GM12878 (cell line): ENCODE measurements around the gene RAC3. TPM values are rescaled to one million over a fixed set of nuclear protein-coding genes. Genes with fewer than 3 reads are reported as not detected.

ENCODE experiments used
- ATAC-seq: fragments of 200-7000 bp; cut with Tn5 transposase; 3 replicates; pipeline ENCODE4 v1.9.1; 2020; ENCODE audit warnings: mild to moderate bottlenecking, moderate library complexity
- BruUV-seq: library from RNA; stranded (reverse); fragments of 400-500 nt; replicated peaks from 2 replicates; lab custom pipeline; 2021; lab: Mats Ljungman, UMichigan
- CTCF ChIA-PET: fragments of 300-600 bp; sonication (Branson Sonifier 250); formaldehyde crosslinking; extraction: SDS; loops from one replicate; lab custom pipeline; 2021; ENCODE audit warnings: inconsistent platforms; lab: Yijun Ruan, JAX
- POLR2A ChIA-PET: fragments of 350-600 bp; formaldehyde crosslinking; extraction: SDS; loops from one replicate; lab custom pipeline; 2021; ENCODE audit warnings: inconsistent platforms; lab: Charles Lee
- RAD21 ChIA-PET: fragments of 300-600 bp; sonication (Branson Sonifier 250); formaldehyde crosslinking; loops from one replicate; lab custom pipeline; 2023; ENCODE audit warnings: antibody characterized with exemption; ENCODE audit not compliant: unreplicated experiment; lab: Charles Lee
- SMC1A ChIA-PET: fragments of 300-600 bp; sonication (Branson Sonifier 250); formaldehyde crosslinking; loops from one replicate; lab custom pipeline; 2023; ENCODE audit not compliant: unreplicated experiment, uncharacterized antibody; lab: Charles Lee
- DNase-seq: peaks from one replicate; pipeline ENCODE4 v3.0.0-alpha.2; 2011; ENCODE audit warnings: low read depth, low spot score
- FAIRE-seq: peaks from 3 replicates; lab custom pipeline; 2011; peaks lifted over from hg19 to GRCh38; lab: Jason Lieb, UNC
- H2AFZ ChIP-seq: 2 replicates; pipeline ENCODE4 v1.6.0; 2011; ENCODE audit warnings: low read depth, low read length, control low read depth; ENCODE audit not compliant: control insufficient read depth
- H3K27ac ChIP-seq: 2 replicates; pipeline ENCODE4 v1.5.1; 2011; ENCODE audit warnings: control low read depth; ENCODE audit not compliant: control insufficient read depth, insufficient read depth
- H3K27me3 ChIP-seq, 2 experiments: replicated peaks in 1 of 2; 2 replicates each; pipeline versions ENCODE4 v1.6.0 to v1.6.1; 2011; ENCODE audit warnings: low read length in 1 of 2; ENCODE audit not compliant: control insufficient read depth in 2 of 2, insufficient read depth in 2 of 2
- H3K36me3 ChIP-seq, 2 experiments: 2 replicates each; pipeline ENCODE4 v1.5.1; 2011; ENCODE audit warnings: low read length in 1 of 2; ENCODE audit not compliant: control insufficient read depth in 2 of 2, insufficient read depth in 2 of 2
- H3K4me1 ChIP-seq: 2 replicates; pipeline ENCODE4 v1.6.1; 2011; ENCODE audit warnings: mild to moderate bottlenecking, low read length, moderate library complexity, mixed read lengths; ENCODE audit not compliant: control insufficient read depth, insufficient read depth
- H3K4me2 ChIP-seq: 2 replicates; pipeline ENCODE4 v1.6.0; 2011; ENCODE audit warnings: control low read depth; ENCODE audit not compliant: control insufficient read depth, insufficient read depth
- H3K4me3 ChIP-seq: fragments of 200-600 bp; sonication (generic); 2 replicates; pipeline ENCODE4 v1.5.1; 2016
- H3K79me2 ChIP-seq: 2 replicates; pipeline ENCODE4 v1.6.0; 2011; ENCODE audit warnings: low read length; ENCODE audit not compliant: control insufficient read depth, insufficient read depth
- H3K9ac ChIP-seq: 2 replicates; pipeline ENCODE4 v1.8.0; 2011; ENCODE audit warnings: low read length, control low read depth, mixed read lengths; ENCODE audit not compliant: control insufficient read depth, insufficient read depth
- H3K9me3 ChIP-seq: replicated peaks from 3 replicates; pipeline ENCODE4 v1.5.1; 2011; ENCODE audit warnings: mild to moderate bottlenecking, low read length; ENCODE audit not compliant: control insufficient read depth, insufficient read depth
- H4K20me1 ChIP-seq: 2 replicates; pipeline ENCODE4 v1.6.0; 2011; ENCODE audit not compliant: control insufficient read depth, insufficient read depth
- CREM ChIP-seq: IDR thresholded peaks from 2 replicates; pipeline ENCODE4 v1.6.1; 2014; ENCODE audit warnings: antibody characterized with exemption, low read depth
- EGR1 ChIP-seq, 2 experiments: IDR thresholded peaks; 1 replicate in 1 of 2; 2 replicates in 1 of 2; pipeline ENCODE4 v1.6.1; 2011 to 2012; ENCODE audit warnings: low read depth in 2 of 2, low read length in 2 of 2, borderline replicate concordance in 1 of 2, mild to moderate bottlenecking in 1 of 2, moderate library complexity in 1 of 2
- IKZF2 ChIP-seq, 2 experiments: fragments of 450-650 bp; IDR thresholded peaks; 2 replicates each; pipeline ENCODE4 v1.6.1; 2017; ENCODE audit warnings: mild to moderate bottlenecking in 2 of 2, moderate library complexity in 2 of 2
- NFIC ChIP-seq: IDR thresholded peaks from 2 replicates; pipeline ENCODE4 v1.6.1; 2012; ENCODE audit warnings: low read depth, mild to moderate bottlenecking, inconsistent platforms, low read length, moderate library complexity
- PML ChIP-seq: IDR thresholded peaks from 2 replicates; pipeline ENCODE4 v1.6.1; 2012; ENCODE audit warnings: low read length, inconsistent platforms
- POLR2AphosphoS2 ChIP-seq: IDR thresholded peaks from 2 replicates; pipeline ENCODE4 v1.6.1; 2011; ENCODE audit warnings: low read depth, mild to moderate bottlenecking, low read length, improper control_type of control experiment, moderate library complexity
- SP1 ChIP-seq: IDR thresholded peaks from one replicate; pipeline ENCODE4 v1.6.1; 2011; ENCODE audit warnings: low read depth, low read length
- TARDBP ChIP-seq: IDR thresholded peaks from 2 replicates; pipeline ENCODE4 v1.6.1; 2016; ENCODE audit warnings: borderline replicate concordance
- WGBS: methylation state at CpG from one replicate; pipeline ENCODE4 v1.1.6; 2016; ENCODE audit warnings: low lambda C conversion rate; ENCODE audit not compliant: insufficient replicate concordance, insufficient coverage; ENCODE audit errors: missing lambda C conversion rate; 5-methylcytosine and 5-hydroxymethylcytosine counted together
- in situ Hi-C: fragments of 300-500 bp; cut with MboI; formaldehyde crosslinking; loops from 9 replicates; pipeline ENCODE4 v1.14.3; 2018; ENCODE audit warnings: mixed read lengths
- intact Hi-C: fragments of 100-400 bp; cut with micrococcal nuclease; formaldehyde crosslinking; loops from one replicate; pipeline ENCODE4 v1.14.2; 2022; ENCODE audit not compliant: unreplicated experiment
- polyA plus RNA-seq, 11 experiments: library from polyadenylated mRNA; depleted of rRNA in 4 of 11; unstranded in 6 of 11; stranded (reverse) in 5 of 11; fragments of >200 nt; fragmentation: Nextera tagmentation in 4 of 11; fragmentation: Illumina TruSeq in 1 of 11; extraction: Ambion mirVana in 4 of 11; extraction: Trizol in 1 of 11; gene quantifications; 1 replicate in 1 of 11; 2 replicates in 10 of 11; pipeline versions ENCODE4 v1.2.1 to v1.2.3, GENCODE V29; 2011 to 2016; ENCODE audit warnings: inconsistent platforms in 2 of 11, missing spikeins in 2 of 11, low read depth in 1 of 11
- total RNA-seq, 4 experiments: library from RNA; depleted of rRNA in 3 of 4; stranded (reverse); fragments of >200 nt in 3 of 4; fragmentation: Illumina TruSeq in 1 of 4; extraction: Trizol in 1 of 4; gene quantifications; 2 replicates each; pipeline versions ENCODE4 v1.2.1 to v1.2.3, GENCODE V29; 2013 to 2021
- TF ChIP-seq, protein P1 (sequence below): fragments of 450-650 bp; IDR thresholded peaks from 2 replicates; pipeline ENCODE4 v1.6.1; 2014; ENCODE audit warnings: mild to moderate bottlenecking
- TF ChIP-seq, protein P2 (sequence below), 3 experiments: IDR thresholded peaks in 2 of 3; conservative IDR thresholded peaks in 1 of 3; 2 replicates each; pipeline ENCODE4 v1.5.1; 2011; ENCODE audit warnings: low read depth in 3 of 3, low read length in 3 of 3, mild to moderate bottlenecking in 3 of 3, control low read depth in 2 of 3, moderate library complexity in 2 of 3, inconsistent platforms in 1 of 3, mixed read lengths in 1 of 3; ENCODE audit not compliant: control insufficient read depth in 2 of 3, insufficient read depth in 1 of 3; ENCODE audit errors: extremely low read depth in 1 of 3

RAC3 gene
- total and polyA plus RNA-seq, 10 of the 15 experiments (the other 5 are each of a cell fraction or from before 2014, with no cell fraction given) = 0.11 to 32.9 (median 6.7) TPM

DNA sequence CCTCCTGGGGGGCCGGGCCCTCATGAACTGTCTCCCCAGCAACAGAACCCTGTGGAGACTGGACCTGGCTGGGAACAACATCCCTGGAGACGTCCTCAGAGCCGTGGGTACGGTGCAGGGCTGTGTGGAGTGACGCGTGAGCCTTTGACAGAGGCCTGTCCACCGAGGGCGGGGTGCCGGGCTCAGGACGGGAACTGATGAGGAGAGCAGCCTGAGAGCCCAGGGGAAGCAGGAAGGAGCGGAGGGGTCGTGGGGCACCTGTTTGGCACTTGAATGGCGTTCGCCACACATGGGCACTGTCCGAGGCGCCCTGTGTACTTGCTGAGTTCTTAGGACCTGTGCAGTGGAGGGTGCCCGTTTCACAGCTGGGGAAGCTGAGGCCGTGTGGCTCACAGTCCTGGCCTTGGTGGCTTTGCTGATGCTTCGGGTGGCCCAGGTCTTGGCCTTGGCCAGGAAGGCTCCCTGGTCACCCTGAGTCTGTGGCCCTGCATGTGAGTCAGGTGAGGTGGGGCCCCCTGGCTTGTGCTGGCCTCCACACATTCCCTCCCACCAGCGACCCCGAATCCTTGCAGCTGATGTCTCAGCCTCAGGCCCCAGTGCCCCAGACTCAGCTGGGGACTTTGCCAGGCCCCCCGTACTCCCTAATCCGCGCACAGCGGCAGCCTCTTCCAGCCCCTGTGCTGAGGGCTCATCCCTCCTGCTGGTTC, 5.9 kb upstream of the RAC3 start:
- H3K4me3 ChIP-seq = no peak overlapping the region
- in situ Hi-C loops (no loop called here), intact Hi-C loops (no loop called here)
- H3K4me2 ChIP-seq = no peak overlapping the region
- ATAC-seq (no peak), DNase-seq (no peak), FAIRE-seq (no peak)
- H4K20me1 ChIP-seq = no peaks in the 10 kb centered on the region
- SMC1A ChIA-PET = no interaction called here
- TF ChIP-seq NFIC = no peak
- no peak overlapping the region for H3K9ac ChIP-seq
- CTCF ChIA-PET = no interaction called here
- RAD21 ChIA-PET = no interaction called here
- BruUV-seq = no TSS peak
- H3K27ac ChIP-seq = no peak overlapping the region
- no peak overlapping the region for H2AFZ ChIP-seq
- H3K27me3 ChIP-seq = no peaks in the 10 kb centered on the region
- H3K9me3 ChIP-seq = no peaks in the 10 kb centered on the region
- peaks cover 14% of the 10 kb centered on the region for H3K4me1 ChIP-seq
- H3K79me2 ChIP-seq = peaks cover 22% of the 10 kb centered on the region
- POLR2A ChIA-PET = interaction anchor here (0.6 kb wide), 1 partner anchor 161 kb away, joined by 3 read pairs; no protein-coding TSS in a partner anchor
- no peaks in the 10 kb centered on the region; a peak in 1 of 4 replicates for H3K36me3 ChIP-seq
- WGBS = 85% methylated on average over 25 of the region's 25 CpGs

DNA sequence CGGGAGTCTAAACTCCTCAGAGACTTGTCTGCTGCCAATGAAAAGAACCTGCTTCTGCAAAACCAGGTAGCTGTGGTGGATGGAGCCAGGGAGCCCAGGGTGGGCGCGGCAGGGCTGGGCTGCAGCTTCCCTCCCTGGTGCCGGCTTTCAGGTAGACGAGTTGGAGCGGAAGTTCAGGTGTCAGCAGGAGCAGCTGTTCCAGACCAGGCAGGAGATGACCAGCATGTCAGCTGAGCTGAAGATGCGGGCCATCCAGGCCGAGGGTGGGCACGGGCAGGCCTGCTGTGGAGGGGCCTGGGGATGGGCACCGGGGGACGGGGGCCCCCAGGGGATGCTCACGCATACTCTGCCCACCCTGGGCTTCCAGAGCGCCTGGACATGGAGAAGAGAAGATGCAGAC, 3.2 kb upstream of the RAC3 start:
- Histone ChIP-seq H3K9ac (no peak overlapping the region), H3K9me3 (no peaks in the 10 kb centered on the region), H3K4me3 (no peak overlapping the region), H2AFZ (no peak overlapping the region), H3K27ac (no peak overlapping the region), H4K20me1 (no peaks in the 10 kb centered on the region), H3K79me2 (peaks cover 5% of the 10 kb centered on the region), H3K4me1 (peaks cover 8% of the 10 kb centered on the region), H3K36me3 (no peaks in the 10 kb centered on the region; a peak in 1 of 4 replicates), H3K4me2 (no peak overlapping the region), H3K27me3 (no peaks in the 10 kb centered on the region)
- POLR2A ChIA-PET = no interaction called here
- BruUV-seq = no TSS peak
- CTCF ChIA-PET = interaction anchor here (0.8 to 1.8 kb wide), 3 partner anchors 8 to 69 kb away, joined by 3 to 7 read pairs (median 4); partner anchors contain the start of gene DCXR
- no peak for FAIRE-seq
- DNase-seq = no peak
- SMC1A ChIA-PET = no interaction called here
- in situ Hi-C loops (no loop called here), intact Hi-C loops (no loop called here)
- 98% methylated on average over 10 of the region's 13 CpGs for WGBS
- ATAC-seq = no peak
- RAD21 ChIA-PET = interaction anchor here (0.8 to 1.2 kb wide), 2 partner anchors 69 to 126 kb away, joined by 3 to 4 read pairs; no protein-coding TSS in a partner anchor
- TF ChIP-seq CREM = no peak
- TF ChIP-seq, protein P1, sequence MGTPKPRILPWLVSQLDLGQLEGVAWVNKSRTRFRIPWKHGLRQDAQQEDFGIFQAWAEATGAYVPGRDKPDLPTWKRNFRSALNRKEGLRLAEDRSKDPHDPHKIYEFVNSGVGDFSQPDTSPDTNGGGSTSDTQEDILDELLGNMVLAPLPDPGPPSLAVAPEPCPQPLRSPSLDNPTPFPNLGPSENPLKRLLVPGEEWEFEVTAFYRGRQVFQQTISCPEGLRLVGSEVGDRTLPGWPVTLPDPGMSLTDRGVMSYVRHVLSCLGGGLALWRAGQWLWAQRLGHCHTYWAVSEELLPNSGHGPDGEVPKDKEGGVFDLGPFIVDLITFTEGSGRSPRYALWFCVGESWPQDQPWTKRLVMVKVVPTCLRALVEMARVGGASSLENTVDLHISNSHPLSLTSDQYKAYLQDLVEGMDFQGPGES = no peak
- TF ChIP-seq, protein P2, sequence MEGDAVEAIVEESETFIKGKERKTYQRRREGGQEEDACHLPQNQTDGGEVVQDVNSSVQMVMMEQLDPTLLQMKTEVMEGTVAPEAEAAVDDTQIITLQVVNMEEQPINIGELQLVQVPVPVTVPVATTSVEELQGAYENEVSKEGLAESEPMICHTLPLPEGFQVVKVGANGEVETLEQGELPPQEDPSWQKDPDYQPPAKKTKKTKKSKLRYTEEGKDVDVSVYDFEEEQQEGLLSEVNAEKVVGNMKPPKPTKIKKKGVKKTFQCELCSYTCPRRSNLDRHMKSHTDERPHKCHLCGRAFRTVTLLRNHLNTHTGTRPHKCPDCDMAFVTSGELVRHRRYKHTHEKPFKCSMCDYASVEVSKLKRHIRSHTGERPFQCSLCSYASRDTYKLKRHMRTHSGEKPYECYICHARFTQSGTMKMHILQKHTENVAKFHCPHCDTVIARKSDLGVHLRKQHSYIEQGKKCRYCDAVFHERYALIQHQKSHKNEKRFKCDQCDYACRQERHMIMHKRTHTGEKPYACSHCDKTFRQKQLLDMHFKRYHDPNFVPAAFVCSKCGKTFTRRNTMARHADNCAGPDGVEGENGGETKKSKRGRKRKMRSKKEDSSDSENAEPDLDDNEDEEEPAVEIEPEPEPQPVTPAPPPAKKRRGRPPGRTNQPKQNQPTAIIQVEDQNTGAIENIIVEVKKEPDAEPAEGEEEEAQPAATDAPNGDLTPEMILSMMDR (IDR thresholded peaks at IDR 0.05 in 2 of 3, conservative IDR thresholded peaks at IDR 0.05 in 1 of 3; ENCODE audit: control insufficient read depth in 2 of 3, extremely low read depth in 1 of 3, insufficient read depth in 1 of 3, low read depth in 3 of 3, low read length in 3 of 3) = no peak
- TF ChIP-seq PML = no peak
- TF ChIP-seq POLR2AphosphoS2 = no peak
- no peak for TF ChIP-seq IKZF2 (IDR thresholded peaks at IDR 0.05)
- no peak for TF ChIP-seq EGR1 (IDR thresholded peaks at IDR 0.05; ENCODE audit: borderline replicate concordance in 1 of 2, low read depth in 2 of 2, low read length in 2 of 2)
- no peak for TF ChIP-seq TARDBP
- TF ChIP-seq SP1 = no peak
